T-helper 1 cell treated with Interleukin-12 subunit alpha and Interleukin-12 subunit beta and Interleukin-4 antibody, amounts not matched to agents 30 ng/mL and 1 ng/mL, for 36 hours (primary cell): ENCODE data around the gene KCNK2. TPM values are rescaled to one million over a fixed set of nuclear protein-coding genes. Genes with fewer than 3 reads are reported as not detected.

Experiments
- intact Hi-C: fragments of 100-400 bp; cut with micrococcal nuclease; formaldehyde crosslinking; loops from one replicate; pipeline ENCODE4 v1.15.1; 2024
- total RNA-seq: library from RNA; stranded (reverse); gene quantifications from 2 replicates; pipeline ENCODE4 v1.2.3, GENCODE V29; 2022

KCNK2 gene
- total RNA-seq, 1 donor from 2014 or later = not detected

GRCh38 chr1:215251428-215251827 is 168.9 kb downstream of the KCNK2 start:
- intact Hi-C loops = no loop called here

GRCh38 chr1:215252164-215252563 is 169.6 kb downstream of the KCNK2 start:
- intact Hi-C loops = no loop called here

- intact Hi-C loops = no loop called here
Observed at GRCh38 chr1:215256936-215257679, 174.6 kb downstream of the KCNK2 start.

- intact Hi-C loops = no loop called here
Observed at GRCh38 chr1:215260711-215261110, 178.2 kb downstream of the KCNK2 start.

GRCh38 chr1:215262106-215262505 is 179.6 kb downstream of the KCNK2 start:
- intact Hi-C loops = no loop called here

- intact Hi-C loops = no loop called here
Observed at GRCh38 chr1:215263636-215264035, 181.1 kb downstream of the KCNK2 start.

GRCh38 chr1:215264649-215265048 is 182.1 kb downstream of the KCNK2 start:
- intact Hi-C loops = no loop called here

GRCh38 chr1:215267495-215267894 is 185.0 kb downstream of the KCNK2 start:
- intact Hi-C loops = no loop called here

GRCh38 chr1:215269955-215270354 is 187.4 kb downstream of the KCNK2 start:
- intact Hi-C loops = no loop called here

GRCh38 chr1:215273838-215274516 is 191.4 kb downstream of the KCNK2 start:
- intact Hi-C loops = no loop called here

GRCh38 chr1:215276582-215276981 is 194.0 kb downstream of the KCNK2 start:
- intact Hi-C loops = no loop called here

- intact Hi-C loops = no loop called here
Observed at GRCh38 chr1:215277532-215277931, 195.0 kb downstream of the KCNK2 start.

- intact Hi-C loops = no loop called here
Observed at GRCh38 chr1:215279682-215280081, 197.1 kb downstream of the KCNK2 start.

- intact Hi-C loops = no loop called here
Observed at GRCh38 chr1:215282557-215282956, 200.0 kb downstream of the KCNK2 start.

- intact Hi-C loops = no loop called here
Observed at GRCh38 chr1:215285013-215285800, 202.7 kb downstream of the KCNK2 start.
